HG02678 (cell line): ENCODE measurements around the gene DZIP1.
A peak's percentile ranks its signal among the peaks of the same experiment; 100 is the strongest.

Experiments
- ATAC-seq: cut with Tn5 transposase; IDR thresholded peaks from one replicate; pipeline ENCODE4 v1.9.1; 2021; ENCODE audit warnings: mild to moderate bottlenecking, moderate library complexity; ENCODE audit not compliant: unreplicated experiment

The DZIP1 gene

GRCh38 chr13:95643571-95643935 lies 953 bp downstream of the DZIP1 start:
- ATAC-seq: no peak

GRCh38 chr13:95642999-95643398 lies 1.5 kb downstream of the DZIP1 start:
- no peak for ATAC-seq

DNA sequence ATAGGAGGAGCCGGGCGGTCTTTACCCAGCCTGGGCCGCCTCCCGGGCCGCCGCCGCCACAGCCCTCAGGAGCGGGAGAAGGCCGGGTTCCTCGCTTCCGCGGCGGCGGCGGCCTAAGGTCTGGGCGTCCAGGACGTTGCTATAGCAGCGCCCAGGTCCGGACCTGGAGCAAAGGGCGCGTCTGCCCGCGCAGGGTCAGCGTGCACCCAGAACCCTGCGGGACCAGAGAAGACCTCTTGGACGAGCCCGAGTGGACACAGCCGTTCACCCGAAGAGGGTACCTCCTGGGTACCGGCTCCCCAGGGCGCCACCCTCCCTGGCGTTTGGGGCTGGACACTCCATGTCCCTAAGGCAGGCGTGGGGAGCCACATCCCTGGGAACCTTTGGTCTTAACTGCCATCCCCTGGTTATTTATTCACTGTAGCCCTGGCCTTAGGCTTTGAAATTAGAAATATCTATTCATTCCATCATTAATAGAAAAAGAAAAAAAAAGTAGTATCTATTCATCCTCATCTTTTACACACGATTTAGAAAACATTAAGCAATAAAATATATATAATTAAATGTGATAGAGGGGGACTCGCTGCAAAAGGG lies 2.4 kb downstream of the DZIP1 start:
- no peak for ATAC-seq

GRCh38 chr13:95641291-95642027 lies 3.0 kb downstream of the DZIP1 start:
- no peak for ATAC-seq

DNA sequence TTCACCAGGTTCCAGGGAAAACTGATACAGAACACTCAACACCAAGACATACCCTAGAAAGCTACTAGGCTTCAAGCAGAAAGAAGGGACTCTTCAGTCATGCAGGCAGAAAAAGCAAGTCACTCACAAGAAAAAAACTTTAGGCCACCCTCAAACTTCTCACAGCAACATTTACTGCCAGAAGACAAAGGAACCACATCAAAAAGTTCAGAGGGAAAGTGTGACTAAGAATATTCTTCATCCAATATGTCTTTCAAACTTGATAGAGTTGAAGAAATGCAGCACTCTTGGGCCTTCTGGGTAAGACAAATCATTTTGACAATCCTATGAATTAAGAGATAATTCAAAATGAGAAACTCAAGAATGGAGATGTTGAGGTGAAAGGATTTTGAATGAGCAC lies 7.7 kb downstream of the DZIP1 start:
- no peak for ATAC-seq

- ATAC-seq: no peak
These were observed 13.9 kb downstream of the DZIP1 start for GRCh38 chr13:95630593-95630992.

- ATAC-seq: no peak
These were observed 15.4 kb downstream of the DZIP1 start for GRCh38 chr13:95629071-95629470.

- ATAC-seq: no peak
These were observed 16.0 kb downstream of the DZIP1 start for GRCh38 chr13:95628488-95628887.

- ATAC-seq: no peak
These were observed 16.9 kb downstream of the DZIP1 start for GRCh38 chr13:95627590-95627989.

- ATAC-seq: no peak
These were observed 17.7 kb downstream of the DZIP1 start for GRCh38 chr13:95626768-95627167.

- peak; percentile 57 for ATAC-seq
These were observed 20.5 kb downstream of the DZIP1 start for GRCh38 chr13:95624020-95624419.

DNA sequence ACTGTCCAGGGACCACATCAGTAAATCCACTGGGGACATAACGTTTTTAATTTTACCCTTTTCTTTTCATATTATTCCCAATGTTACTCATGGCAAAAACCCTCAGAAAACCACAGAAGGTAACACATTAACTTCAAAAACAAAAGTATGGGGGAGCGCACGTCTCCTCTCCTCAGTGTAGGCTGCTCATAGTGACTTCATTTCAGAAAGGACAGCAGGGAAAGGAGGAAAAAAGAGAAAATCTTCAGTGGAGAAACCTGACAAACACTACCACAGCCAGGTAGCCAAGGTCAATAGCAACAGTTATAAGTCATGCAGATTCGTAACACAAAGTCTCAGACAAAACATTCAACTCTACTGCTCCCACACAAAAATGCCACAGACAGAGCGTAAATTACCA lies 21.4 kb downstream of the DZIP1 start:
- ATAC-seq: no peak

- no peak for ATAC-seq
These were observed 23.5 kb downstream of the DZIP1 start for GRCh38 chr13:95620825-95621498.

DNA sequence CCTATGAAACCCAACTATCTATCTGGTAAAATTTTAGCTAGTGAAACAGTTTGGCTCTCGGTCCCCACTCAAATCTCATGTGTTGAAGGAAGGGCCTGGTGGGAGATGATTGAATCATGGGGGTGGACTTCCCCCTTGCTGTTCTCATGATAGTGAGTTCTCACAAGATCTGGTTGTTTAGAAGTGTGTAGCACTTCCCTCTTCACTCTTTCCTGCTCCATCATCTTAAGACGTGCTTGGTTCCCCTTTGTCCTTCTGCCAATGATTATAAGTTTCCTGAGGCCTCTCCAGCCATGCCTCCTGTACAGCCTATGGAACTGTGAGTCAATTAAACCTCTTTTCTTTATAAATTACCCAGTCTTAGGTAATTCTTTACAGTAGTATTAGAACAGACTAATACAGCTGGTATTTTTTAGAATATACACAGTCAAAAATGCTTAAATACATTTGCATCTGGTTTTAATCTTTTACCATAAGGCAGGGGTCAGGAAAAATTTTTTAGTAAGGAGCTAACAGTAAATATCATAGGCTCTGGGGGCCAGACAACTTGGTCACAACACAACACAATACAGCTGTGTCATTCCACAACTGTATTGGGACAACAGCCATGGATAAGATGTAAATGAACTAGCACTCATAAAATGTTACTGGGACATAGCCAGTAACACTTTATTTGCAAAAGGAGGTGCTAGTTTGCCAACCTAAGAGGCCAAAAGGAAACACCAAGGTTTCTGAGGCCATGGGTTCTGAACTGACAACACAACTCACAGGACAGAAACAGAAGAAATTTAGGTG lies 24.3 kb downstream of the DZIP1 start:
- no peak for ATAC-seq

- no peak for ATAC-seq
These were observed 29.0 kb downstream of the DZIP1 start for GRCh38 chr13:95615539-95615938.

GRCh38 chr13:95614641-95615245 lies 29.8 kb downstream of the DZIP1 start:
- ATAC-seq: no peak

DNA sequence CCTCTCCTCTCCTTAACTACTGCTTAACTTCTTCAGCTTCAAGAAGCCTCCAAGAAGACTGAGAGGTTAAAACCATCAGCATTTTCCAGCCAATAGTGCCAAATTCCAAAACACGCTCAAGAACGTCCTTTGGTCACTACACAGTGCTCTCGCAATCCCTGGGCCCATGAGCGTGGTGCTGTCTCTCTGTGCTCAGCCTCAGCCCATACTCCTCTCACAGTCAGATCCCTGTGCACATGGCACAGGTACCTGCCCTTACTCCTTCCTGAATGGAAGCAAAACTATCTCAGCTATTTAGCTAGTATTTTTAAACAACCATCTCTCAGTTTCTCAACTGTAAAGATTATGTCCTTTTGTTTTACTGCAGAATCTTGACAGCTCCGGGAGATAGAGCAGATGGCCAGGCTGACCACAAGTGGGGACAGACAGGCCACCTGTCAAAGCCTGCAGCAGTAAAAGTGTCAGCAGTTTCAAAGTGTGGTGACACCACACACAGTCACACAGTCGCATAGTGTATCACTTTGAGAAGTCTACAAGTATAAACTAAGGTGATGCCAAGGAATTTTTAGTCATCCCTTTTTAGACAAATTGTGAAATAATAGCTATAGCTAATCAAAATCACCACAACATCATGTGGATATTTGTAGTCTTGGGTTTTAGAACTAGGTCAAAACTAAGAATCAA lies 35.7 kb downstream of the DZIP1 start:
- ATAC-seq: no peak

- ATAC-seq: no peak
These were observed 37.1 kb downstream of the DZIP1 start for GRCh38 chr13:95607366-95607765.

DNA sequence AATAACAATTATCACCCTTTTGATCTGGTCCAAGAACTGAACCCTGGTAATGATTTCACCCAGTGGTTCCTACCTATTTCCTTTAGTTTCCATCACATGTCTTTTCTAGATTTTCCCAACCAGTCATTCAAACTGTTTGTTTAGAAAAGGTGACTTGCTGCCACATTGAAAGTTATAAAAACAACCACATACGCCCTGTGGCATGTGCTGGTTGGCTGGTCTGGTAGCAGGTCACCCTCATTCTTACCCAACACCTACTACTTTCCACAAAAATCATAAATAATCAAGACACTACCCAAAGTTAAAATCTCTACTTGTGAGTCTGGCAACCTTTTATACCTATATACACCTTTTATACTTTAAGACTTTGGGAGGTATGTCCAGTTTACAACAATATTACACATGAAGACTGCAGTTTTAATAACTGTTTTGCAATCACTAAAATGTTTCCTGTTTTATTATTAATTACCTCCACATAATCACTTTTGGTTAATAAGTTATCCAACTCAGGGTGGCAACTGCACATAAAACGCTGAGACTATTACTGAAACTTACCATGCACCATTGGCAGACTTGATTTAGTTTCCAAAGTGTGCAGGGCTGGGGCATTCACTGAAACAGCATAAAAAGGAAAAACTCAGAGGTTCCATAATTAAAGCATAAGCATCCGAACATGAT lies 38.9 kb downstream of the DZIP1 start:
- ATAC-seq: no peak

GRCh38 chr13:95604556-95604915 lies 40.0 kb downstream of the DZIP1 start:
- ATAC-seq: no peak
